Uterus (tissue), 4 donors: Measurements from ENCODE around the gene PITX3. TPM values are rescaled to one million over a fixed set of nuclear protein-coding genes. Genes with fewer than 3 reads are reported as not detected.

Experiments
- DNase-seq, 2 donors: peaks; one replicate each; pipeline ENCODE4 v3.0.0-alpha.2; 2019 to 2020
- H3K27ac ChIP-seq, 2 donors: fragments of 200-600 bp; sonication (generic); 1 replicate in 1 of 2; 2 replicates in 1 of 2; pipeline ENCODE4 v1.5.1; 2016 to 2018
- H3K27me3 ChIP-seq, 2 donors: fragments of 200-600 bp; sonication (generic); one replicate each; pipeline ENCODE4 v1.5.1; 2018 to 2019; ENCODE audit warnings: control low read depth in 1 of 2
- H3K36me3 ChIP-seq, 2 donors: fragments of 200-600 bp; sonication (generic); one replicate each; pipeline ENCODE4 v1.5.1; 2019; ENCODE audit warnings: control low read depth in 1 of 2
- H3K4me1 ChIP-seq, 2 donors: fragments of 200-600 bp; sonication (generic); one replicate each; pipeline ENCODE4 v1.5.1; 2018 to 2019; ENCODE audit warnings: control low read depth in 1 of 2
- H3K4me3 ChIP-seq, 2 donors: fragments of 200-600 bp; sonication (generic); 1 replicate in 1 of 2; 2 replicates in 1 of 2; pipeline ENCODE4 v1.5.1; 2018 to 2019; ENCODE audit warnings: mild to moderate bottlenecking in 1 of 2
- H3K9me3 ChIP-seq, 2 donors: fragments of 200-600 bp; sonication (generic); one replicate each; pipeline ENCODE4 v1.5.1; 2019; ENCODE audit warnings: control low read depth in 1 of 2
- POLR2A ChIP-seq, 2 donors: fragments of 450-650 bp; IDR thresholded peaks; one replicate each; pipeline ENCODE4 v1.6.1; 2016; ENCODE audit warnings: antibody characterized with exemption in 2 of 2, mild to moderate bottlenecking in 1 of 2, moderate library complexity in 1 of 2
- intact Hi-C: fragments of 100-400 bp; cut with DNase I; formaldehyde crosslinking; loops from one replicate; pipeline ENCODE4 v1.15.1; 2023; ENCODE audit warnings: low total_unique reads
- total RNA-seq, 4 donors: library from RNA; depleted of rRNA in 3 of 4; stranded (reverse); fragments of >200 nt in 3 of 4; gene quantifications; one replicate each; pipeline versions ENCODE4 v1.1.0 to v1.2.4, GENCODE V29; 2014 to 2023
- TF ChIP-seq, protein P1 (sequence below), 4 experiments: fragments of 200-600 bp in 2 of 4; fragments of 450-650 bp in 2 of 4; sonication (generic) in 2 of 4; IDR thresholded peaks; one replicate each; pipeline ENCODE4 v1.5.1; 2016 to 2019; ENCODE audit warnings: antibody characterized with exemption in 4 of 4, mild to moderate bottlenecking in 2 of 4, moderate library complexity in 1 of 4
- donor health status: DM: yes; HTN: yes; CAD: no.

PITX3 gene
- total RNA-seq, 4 donors from 2014 or later, result not detected

DNA sequence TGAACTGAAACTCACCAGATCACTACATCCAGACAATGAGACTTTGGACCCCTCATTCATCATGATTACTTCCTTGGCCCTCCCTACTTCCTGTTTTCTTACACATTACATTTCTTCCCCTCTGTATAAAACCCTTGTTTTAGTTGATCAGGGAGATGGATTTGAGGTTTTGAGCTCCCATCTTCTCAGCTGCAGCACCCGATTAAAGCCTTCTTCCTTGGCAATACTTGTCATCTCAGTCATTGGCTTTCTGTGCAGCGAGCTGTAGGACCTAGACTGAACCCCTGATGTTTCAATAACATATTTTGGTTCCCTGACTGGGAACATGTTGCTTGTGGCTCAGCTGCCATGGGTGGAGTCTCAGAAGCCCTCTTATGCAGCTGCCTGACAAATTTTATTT lies 56.0 kb downstream of the PITX3 start:
- no peaks in the 10 kb centered on the region for H3K36me3 ChIP-seq
- H3K27me3 ChIP-seq, result no peaks in the 10 kb centered on the region
- no peaks in the 10 kb centered on the region for H3K9me3 ChIP-seq
- no peak overlapping the region for H3K27ac ChIP-seq
- no peak overlapping the region for H3K4me3 ChIP-seq
- TF ChIP-seq, protein P1, sequence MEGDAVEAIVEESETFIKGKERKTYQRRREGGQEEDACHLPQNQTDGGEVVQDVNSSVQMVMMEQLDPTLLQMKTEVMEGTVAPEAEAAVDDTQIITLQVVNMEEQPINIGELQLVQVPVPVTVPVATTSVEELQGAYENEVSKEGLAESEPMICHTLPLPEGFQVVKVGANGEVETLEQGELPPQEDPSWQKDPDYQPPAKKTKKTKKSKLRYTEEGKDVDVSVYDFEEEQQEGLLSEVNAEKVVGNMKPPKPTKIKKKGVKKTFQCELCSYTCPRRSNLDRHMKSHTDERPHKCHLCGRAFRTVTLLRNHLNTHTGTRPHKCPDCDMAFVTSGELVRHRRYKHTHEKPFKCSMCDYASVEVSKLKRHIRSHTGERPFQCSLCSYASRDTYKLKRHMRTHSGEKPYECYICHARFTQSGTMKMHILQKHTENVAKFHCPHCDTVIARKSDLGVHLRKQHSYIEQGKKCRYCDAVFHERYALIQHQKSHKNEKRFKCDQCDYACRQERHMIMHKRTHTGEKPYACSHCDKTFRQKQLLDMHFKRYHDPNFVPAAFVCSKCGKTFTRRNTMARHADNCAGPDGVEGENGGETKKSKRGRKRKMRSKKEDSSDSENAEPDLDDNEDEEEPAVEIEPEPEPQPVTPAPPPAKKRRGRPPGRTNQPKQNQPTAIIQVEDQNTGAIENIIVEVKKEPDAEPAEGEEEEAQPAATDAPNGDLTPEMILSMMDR (IDR thresholded peaks at IDR 0.05), result no peak
- TF ChIP-seq POLR2A (IDR thresholded peaks at IDR 0.05), result no peak
- intact Hi-C loops, result no loop called here
- H3K4me1 ChIP-seq, result no peaks in the 10 kb centered on the region
- no peak for DNase-seq

DNA sequence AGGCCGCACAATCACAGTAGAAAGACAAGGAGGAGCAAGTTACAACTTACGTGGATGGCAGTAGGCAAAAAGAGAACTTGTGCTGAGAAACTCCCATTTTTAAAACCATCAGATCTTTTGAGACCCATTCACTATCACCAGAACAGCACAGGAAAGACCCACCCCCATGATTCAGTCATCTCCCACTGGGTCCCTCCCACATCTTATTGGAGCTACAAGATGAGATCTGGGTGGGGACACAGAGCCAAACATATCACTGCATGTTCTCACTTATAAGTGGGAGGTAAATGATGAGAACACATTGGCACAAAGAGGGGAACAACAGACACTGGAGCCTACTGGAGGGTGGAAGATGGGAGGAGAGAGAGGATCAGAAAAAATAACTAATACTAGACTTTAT lies 56.7 kb downstream of the PITX3 start:
- intact Hi-C loops, result no loop called here
- no peaks in the 10 kb centered on the region for H3K4me1 ChIP-seq
- H3K27ac ChIP-seq, result no peak overlapping the region
- H3K36me3 ChIP-seq, result no peaks in the 10 kb centered on the region
- H3K27me3 ChIP-seq, result no peaks in the 10 kb centered on the region
- H3K4me3 ChIP-seq, result no peak overlapping the region
- no peak for DNase-seq
- H3K9me3 ChIP-seq, result no peaks in the 10 kb centered on the region
- TF ChIP-seq, protein P1 (IDR thresholded peaks at IDR 0.05), result no peak
- no peak for TF ChIP-seq POLR2A (IDR thresholded peaks at IDR 0.05)

Other genes starting within 250 kb of the PITX3 start
- gene ARMH3, start 185.3 kb downstream of the PITX3 start, total RNA-seq, result 10 to 100 TPM; 10.6 to 29.8 (median 20.9) TPM
- 10 to 100 TPM in 3 of 4 donors, 1 to 10 TPM in 1; 3.8 to 28.4 (median 15.6) TPM for gene HPS6, start 176.2 kb downstream of the PITX3 start, total RNA-seq
- 100 to 1,000 TPM in 1 of 4 donors, 10 to 100 TPM in 3; 17.4 to 121 (median 43.8) TPM for gene LDB1, start 121.1 kb downstream of the PITX3 start, total RNA-seq
- 10 to 100 TPM in 3 of 4 donors, 1 to 10 TPM in 1; 1.8 to 58.2 (median 15.5) TPM for gene PPRC1, start 108.5 kb downstream of the PITX3 start, total RNA-seq
- gene NOLC1, start 89.1 kb downstream of the PITX3 start, total RNA-seq, result 10 to 100 TPM; 15.4 to 54.0 (median 27.4) TPM
- gene ELOVL3, start 15.2 kb downstream of the PITX3 start, total RNA-seq, result under 1 TPM in 1 of 4 donors, not detected in 3; 0.51 TPM
- gene GBF1, start 4.0 kb upstream of the PITX3 start, total RNA-seq, result 10 to 100 TPM; 10.9 to 45.4 (median 23.9) TPM
- 10 to 100 TPM in 2 of 4 donors, 1 to 10 TPM in 2; 6.4 to 61.7 (median 10.7) TPM for gene NFKB2, start 154.2 kb upstream of the PITX3 start, total RNA-seq
- gene PSD, start 177.3 kb upstream of the PITX3 start, total RNA-seq, result 100 to 1,000 TPM in 1 of 4 donors, 10 to 100 TPM in 2, not detected in 1; 31.3 to 114 (median 37.3) TPM
- 10 to 100 TPM in 3 of 4 donors, 1 to 10 TPM in 1; 6.8 to 40.0 (median 16.7) TPM for gene FBXL15, start 179.3 kb upstream of the PITX3 start, total RNA-seq
- 10 to 100 TPM; 26.2 to 51.6 (median 35.6) TPM for gene CUEDC2, start 191.1 kb upstream of the PITX3 start, total RNA-seq
- under 1 TPM in 1 of 4 donors, not detected in 3; 0.21 TPM for gene C10orf95, start 210.0 kb upstream of the PITX3 start, total RNA-seq